ENCODE measurements around the gene EFCAB6. TPM values are rescaled to one million over a fixed set of nuclear protein-coding genes. Genes with fewer than 3 reads are reported as not detected.

Gene EFCAB6
- total and polyA plus RNA-seq, 7 donors, result 0.45 to 5.7 (median 1.8) TPM

DNA sequence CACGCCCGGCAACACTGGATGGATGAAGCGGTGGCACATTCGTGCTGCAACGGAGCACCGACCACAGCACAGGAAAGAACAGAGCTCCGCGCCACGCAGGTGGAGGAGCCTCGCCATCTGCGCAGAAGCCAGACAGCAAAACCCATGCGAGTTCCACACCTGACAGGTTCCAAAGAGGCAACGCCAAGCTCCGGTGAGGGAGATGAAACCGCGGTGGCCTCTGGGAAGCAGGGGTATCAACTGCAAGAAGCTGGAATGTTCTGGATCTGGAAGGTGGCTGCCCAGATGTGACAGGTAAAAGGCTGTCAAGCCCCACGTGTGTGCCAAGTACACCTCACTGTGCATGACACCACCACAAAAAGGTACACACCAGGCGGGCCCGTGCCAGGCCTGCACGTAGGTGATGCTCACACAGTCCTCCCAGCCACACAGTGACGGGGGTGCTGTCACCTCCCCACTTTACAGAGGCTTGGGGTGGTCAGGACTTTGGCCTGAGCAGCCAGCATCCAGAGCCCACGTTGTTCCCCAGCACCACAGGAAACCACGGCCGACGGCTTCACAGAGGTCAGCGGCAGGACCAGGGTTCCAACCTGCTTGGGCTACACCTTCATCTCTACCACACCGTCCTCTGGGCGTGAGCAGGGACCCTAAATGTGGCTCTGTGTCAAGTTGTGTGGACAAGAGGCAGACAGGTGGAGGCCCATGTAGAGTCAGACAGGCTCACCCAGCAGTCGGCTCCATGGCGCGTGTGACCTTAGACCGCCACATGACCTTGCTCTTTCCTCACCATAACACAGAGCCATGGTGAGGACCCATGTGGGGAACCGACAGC is 19.7 kb upstream of the EFCAB6 start:
- intact Hi-C loops (cut with DNase I), result no loop called here
- WGBS, 2 donors, result 87 to 93% methylated on average over 33 of the region's 33 CpGs
- no peak overlapping the region for H3K4me3 ChIP-seq
- H3K4me1 ChIP-seq, result peaks cover 0 to 14% (median 9%) of the 10 kb centered on the region in 4 donors
- no peaks in the 10 kb centered on the region for H3K36me3 ChIP-seq
- DNase-seq, result peak; percentile 50
- H3K27ac ChIP-seq, result no peak overlapping the region
- peaks cover 0 to 16% (median 0%) of the 10 kb centered on the region in 3 donors for H3K27me3 ChIP-seq
- no peak for TF ChIP-seq POLR2AphosphoS5 (IDR thresholded peaks at IDR 0.05)
- no peak for TF ChIP-seq EP300 (IDR thresholded peaks at IDR 0.05)
- TF ChIP-seq POLR2A (IDR thresholded peaks at IDR 0.05), result no peak
- TF ChIP-seq, protein P1, sequence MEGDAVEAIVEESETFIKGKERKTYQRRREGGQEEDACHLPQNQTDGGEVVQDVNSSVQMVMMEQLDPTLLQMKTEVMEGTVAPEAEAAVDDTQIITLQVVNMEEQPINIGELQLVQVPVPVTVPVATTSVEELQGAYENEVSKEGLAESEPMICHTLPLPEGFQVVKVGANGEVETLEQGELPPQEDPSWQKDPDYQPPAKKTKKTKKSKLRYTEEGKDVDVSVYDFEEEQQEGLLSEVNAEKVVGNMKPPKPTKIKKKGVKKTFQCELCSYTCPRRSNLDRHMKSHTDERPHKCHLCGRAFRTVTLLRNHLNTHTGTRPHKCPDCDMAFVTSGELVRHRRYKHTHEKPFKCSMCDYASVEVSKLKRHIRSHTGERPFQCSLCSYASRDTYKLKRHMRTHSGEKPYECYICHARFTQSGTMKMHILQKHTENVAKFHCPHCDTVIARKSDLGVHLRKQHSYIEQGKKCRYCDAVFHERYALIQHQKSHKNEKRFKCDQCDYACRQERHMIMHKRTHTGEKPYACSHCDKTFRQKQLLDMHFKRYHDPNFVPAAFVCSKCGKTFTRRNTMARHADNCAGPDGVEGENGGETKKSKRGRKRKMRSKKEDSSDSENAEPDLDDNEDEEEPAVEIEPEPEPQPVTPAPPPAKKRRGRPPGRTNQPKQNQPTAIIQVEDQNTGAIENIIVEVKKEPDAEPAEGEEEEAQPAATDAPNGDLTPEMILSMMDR (IDR thresholded peaks at IDR 0.05), result no peak
- H3K9me3 ChIP-seq, result no peaks in the 10 kb centered on the region

- Histone ChIP-seq H3K27me3 (peaks cover 0 to 12% (median 0%) of the 10 kb centered on the region in 3 donors), H3K4me3 (no peak overlapping the region), H3K27ac (no peak overlapping the region), H3K9me3 (no peaks in the 10 kb centered on the region), H3K4me1 (peaks cover 0 to 21% (median 15%) of the 10 kb centered on the region in 4 donors), H3K36me3 (no peaks in the 10 kb centered on the region)
- TF ChIP-seq, protein P1 (IDR thresholded peaks at IDR 0.05), result no peak
- TF ChIP-seq POLR2A (IDR thresholded peaks at IDR 0.05), result no peak
- no peak for TF ChIP-seq EP300 (IDR thresholded peaks at IDR 0.05)
- TF ChIP-seq POLR2AphosphoS5 (IDR thresholded peaks at IDR 0.05), result no peak
- 59 to 74% methylated on average over 12 of the region's 12 CpGs for WGBS, 2 donors
- DNase-seq, result peak; percentile 52
- intact Hi-C loops (cut with DNase I), result no loop called here
These were observed 18.9 kb upstream of the EFCAB6 start for GRCh38 chr22:43830931-43831560.

DNA sequence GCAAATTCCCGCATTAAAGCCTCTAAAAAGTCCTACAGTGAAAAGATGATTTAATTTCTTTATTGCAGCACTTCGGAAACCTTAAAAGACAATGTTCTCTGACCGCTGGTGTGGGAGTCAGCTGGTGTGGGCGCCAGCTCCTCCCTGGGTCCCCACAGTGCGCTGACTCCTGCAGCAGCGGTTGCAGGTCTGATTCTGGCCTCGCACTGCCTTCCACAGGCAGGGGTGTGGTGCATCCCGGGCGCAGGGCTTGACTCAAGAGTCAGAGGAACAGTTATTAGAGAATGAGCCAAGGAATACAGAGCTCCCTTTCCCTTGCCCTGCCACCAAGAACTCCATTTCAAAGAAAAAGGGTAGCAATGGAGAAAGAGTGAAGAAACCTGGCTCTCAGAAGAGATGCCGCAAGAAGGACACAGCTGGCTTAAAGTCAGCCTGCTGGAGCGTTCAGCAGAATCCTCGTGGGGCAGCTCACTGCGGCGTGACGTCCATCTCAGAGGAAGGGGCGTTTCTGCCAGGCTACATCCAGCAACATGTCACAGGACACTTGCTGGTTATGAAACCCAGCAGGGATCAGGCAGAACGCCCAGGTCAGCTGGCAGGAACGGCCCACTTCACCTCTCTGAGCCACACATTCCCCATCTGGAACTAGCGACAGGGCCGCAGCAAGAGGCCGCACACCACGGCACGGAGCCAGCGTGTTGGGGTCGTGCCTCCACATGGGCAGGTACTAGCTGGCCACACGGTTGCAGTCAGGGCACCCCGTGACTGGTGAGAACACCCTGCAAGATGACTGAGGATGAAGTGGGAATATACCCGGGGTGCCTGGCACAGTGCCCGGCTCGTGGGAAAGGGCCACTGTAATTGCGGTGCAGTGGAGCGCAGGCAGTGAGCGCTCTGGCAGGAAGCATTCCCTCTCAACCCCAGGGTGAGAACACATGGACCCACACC is 18.1 kb upstream of the EFCAB6 start:
- peaks cover 0 to 30% (median 22%) of the 10 kb centered on the region in 4 donors for H3K4me1 ChIP-seq
- no peak overlapping the region for H3K4me3 ChIP-seq
- intact Hi-C loops (cut with DNase I), result no loop called here
- 63 to 74% methylated on average over 33 of the region's 33 CpGs for WGBS, 2 donors
- H3K27me3 ChIP-seq, result peaks cover 0 to 8% (median 0%) of the 10 kb centered on the region in 3 donors
- TF ChIP-seq POLR2AphosphoS5 (IDR thresholded peaks at IDR 0.05), result peak in 2 of 4 donors; percentile 9 to 33
- TF ChIP-seq, protein P1 (IDR thresholded peaks at IDR 0.05), result no peak
- peak; percentile 84 for DNase-seq
- no peaks in the 10 kb centered on the region for H3K9me3 ChIP-seq
- H3K36me3 ChIP-seq, result no peaks in the 10 kb centered on the region
- peak overlapping the region in 2 of 4 donors; percentile 16 to 73 for H3K27ac ChIP-seq

DNA sequence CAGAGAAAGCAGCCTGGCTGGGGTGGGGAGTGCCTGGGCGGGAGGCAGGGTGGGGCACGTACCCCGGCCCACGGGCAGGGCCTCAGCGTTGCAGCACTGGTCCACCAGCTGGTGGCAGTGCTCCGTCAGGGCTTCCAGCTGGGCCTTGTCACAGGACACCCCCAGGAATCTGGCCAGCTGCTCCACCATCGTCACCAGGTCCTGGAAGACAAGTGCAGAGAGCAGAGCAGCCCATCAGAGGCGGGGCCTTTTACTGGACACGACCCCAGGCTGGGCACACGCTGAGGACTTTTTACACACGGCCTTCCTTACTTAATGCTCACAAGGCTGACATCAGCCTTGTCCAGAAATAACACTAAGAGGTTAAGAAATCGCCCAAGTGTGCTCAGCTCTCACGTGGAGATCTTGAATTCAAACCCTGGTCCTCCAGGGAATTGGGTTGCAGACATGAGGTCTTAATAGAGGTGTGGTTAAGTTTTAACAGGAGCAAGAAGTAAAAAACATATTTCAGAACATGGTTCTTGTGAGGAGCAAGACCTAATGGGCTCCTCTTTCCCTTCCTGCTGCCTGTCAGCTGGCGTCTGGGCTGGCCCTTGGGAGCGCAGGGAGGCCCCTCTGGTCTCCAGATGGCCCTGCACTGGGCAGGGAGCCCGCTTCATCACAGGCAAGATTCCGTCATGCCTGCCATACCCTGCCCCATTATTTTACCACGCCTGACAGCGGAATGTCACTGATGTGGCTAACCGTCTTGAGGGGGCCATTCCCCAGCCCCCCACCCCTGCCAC is 17.1 kb upstream of the EFCAB6 start:
- Histone ChIP-seq H3K27me3 (peaks cover 0 to 6% (median 0%) of the 10 kb centered on the region in 3 donors), H3K27ac (peak overlapping the region in 2 of 4 donors; percentile 16 to 73), H3K9me3 (no peaks in the 10 kb centered on the region), H3K4me3 (no peak overlapping the region), H3K4me1 (peaks cover 0 to 30% (median 22%) of the 10 kb centered on the region in 4 donors), H3K36me3 (no peaks in the 10 kb centered on the region)
- peak in 1 of 4 donors; percentile 16 for TF ChIP-seq POLR2AphosphoS5 (IDR thresholded peaks at IDR 0.05)
- TF ChIP-seq, protein P1 (IDR thresholded peaks at IDR 0.05), result no peak
- DNase-seq, result peak; percentile 86
- intact Hi-C loops (cut with DNase I), result no loop called here
- 39 to 65% methylated on average over 20 of the region's 20 CpGs for WGBS, 2 donors
